Measurements from ENCODE around the gene GALNT17.

GALNT17 gene

DNA sequence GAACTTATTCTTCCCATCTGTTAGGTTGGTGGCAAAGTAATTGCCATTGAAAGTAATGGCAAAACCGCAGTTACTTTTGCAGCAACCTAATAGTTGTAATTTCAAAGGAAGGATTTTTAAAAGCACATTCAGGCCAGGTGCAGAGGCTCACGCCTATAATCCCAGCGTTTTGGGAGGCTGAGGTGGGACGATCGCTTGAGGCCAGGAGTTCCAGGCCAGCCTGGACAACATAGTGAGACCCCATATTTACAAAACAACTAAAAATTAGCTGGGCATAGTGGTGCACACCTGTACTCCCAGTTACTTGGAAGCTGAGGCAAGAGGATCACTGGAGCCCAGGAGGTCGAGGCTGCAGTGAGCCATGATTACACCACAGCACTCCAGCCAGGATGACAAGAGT lies 374.9 kb downstream of the GALNT17 start:
- DNase-seq (ENCODE audit: extremely low spot score) = no peak
- TF ChIP-seq ARNT (IDR thresholded peaks at IDR 0.05) = no peak
- TF ChIP-seq SP1 (IDR thresholded peaks at IDR 0.05) = no peak
- no peak for TF ChIP-seq LEF1 (IDR thresholded peaks at IDR 0.05; ENCODE audit: borderline replicate concordance)
- no peak for TF ChIP-seq BHLHE40 (IDR thresholded peaks at IDR 0.05; ENCODE audit: borderline replicate concordance)
- TF ChIP-seq ZNF384 (IDR thresholded peaks at IDR 0.05) = no peak
- no peak for TF ChIP-seq SUZ12 (IDR thresholded peaks at IDR 0.05)
- no peak for TF ChIP-seq NFRKB (IDR thresholded peaks at IDR 0.05)
- TF ChIP-seq ELF4 (IDR thresholded peaks at IDR 0.05) = no peak
- no peak for TF ChIP-seq CTBP1 (IDR thresholded peaks at IDR 0.05; ENCODE audit: borderline replicate concordance)
- TF ChIP-seq, protein P1, sequence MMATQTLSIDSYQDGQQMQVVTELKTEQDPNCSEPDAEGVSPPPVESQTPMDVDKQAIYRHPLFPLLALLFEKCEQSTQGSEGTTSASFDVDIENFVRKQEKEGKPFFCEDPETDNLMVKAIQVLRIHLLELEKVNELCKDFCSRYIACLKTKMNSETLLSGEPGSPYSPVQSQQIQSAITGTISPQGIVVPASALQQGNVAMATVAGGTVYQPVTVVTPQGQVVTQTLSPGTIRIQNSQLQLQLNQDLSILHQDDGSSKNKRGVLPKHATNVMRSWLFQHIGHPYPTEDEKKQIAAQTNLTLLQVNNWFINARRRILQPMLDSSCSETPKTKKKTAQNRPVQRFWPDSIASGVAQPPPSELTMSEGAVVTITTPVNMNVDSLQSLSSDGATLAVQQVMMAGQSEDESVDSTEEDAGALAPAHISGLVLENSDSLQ (IDR thresholded peaks at IDR 0.05) = no peak
- CTCF ChIA-PET = no interaction called here
- POLR2A ChIA-PET = no interaction called here

DNA sequence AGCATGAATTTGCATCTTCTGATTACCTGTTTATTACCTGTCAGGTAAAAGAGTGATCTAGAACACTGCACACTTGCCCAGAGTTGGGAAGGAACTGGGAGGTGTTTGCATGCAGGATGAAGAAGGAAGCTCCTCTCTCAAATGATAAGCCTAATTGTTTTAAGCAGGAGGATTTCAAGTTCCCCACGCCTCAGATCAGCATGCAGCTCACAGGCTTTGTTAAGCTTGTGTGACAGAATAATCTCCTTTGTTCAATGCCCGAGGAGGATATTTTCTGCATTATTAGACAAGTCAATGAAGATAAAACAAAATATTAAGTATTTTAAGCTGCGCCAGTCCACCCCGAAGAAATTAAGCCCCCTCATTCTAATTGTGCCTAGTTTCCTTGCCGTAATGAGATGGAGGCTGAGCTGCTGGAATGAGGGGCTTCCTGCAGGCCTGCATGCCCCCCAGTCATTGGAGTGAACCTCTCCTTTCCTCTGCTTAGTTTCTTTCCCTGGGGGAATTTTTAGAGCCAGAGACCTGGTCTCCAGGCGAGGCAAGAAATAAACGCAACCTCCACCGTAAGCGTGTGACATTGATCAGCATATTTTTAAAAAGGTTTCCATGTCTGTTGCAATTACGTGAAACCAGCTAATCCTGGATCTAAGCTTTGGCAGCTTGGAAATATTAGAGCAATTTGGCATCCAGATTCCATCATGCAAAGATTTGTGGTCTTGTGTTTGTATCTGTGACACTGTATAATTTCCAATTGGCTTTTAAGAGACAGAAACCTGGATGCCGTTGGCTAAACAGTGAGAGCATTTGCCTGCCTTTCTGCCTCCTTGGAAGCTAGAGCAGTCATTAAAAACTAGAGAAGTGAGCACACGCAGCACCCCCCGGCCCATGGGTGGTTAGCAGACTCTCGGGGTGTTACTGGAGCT lies 376.0 kb downstream of the GALNT17 start:
- DNase-seq (ENCODE audit: extremely low spot score) = no peak
- no peak for TF ChIP-seq CTBP1 (IDR thresholded peaks at IDR 0.05; ENCODE audit: borderline replicate concordance)
- TF ChIP-seq ZNF384 (IDR thresholded peaks at IDR 0.05) = no peak
- TF ChIP-seq FOXM1 (IDR thresholded peaks at IDR 0.05; ENCODE audit: borderline replicate concordance) = no peak
- TF ChIP-seq SUZ12 (IDR thresholded peaks at IDR 0.05) = no peak
- TF ChIP-seq, protein P1 (IDR thresholded peaks at IDR 0.05) = no peak
- TF ChIP-seq SP1 (IDR thresholded peaks at IDR 0.05) = no peak
- TF ChIP-seq L3MBTL2 (conservative IDR thresholded peaks at IDR 0.05) = no peak
- no peak for TF ChIP-seq ELF4 (IDR thresholded peaks at IDR 0.05)
- TF ChIP-seq FOXA1 (IDR thresholded peaks at IDR 0.05) = no peak
- no peak for TF ChIP-seq BHLHE40 (IDR thresholded peaks at IDR 0.05; ENCODE audit: borderline replicate concordance)
- TF ChIP-seq FOXK2 (IDR thresholded peaks at IDR 0.05) = no peak
- CTCF ChIA-PET = interaction anchor here (0.6 kb wide), 1 partner anchor 231 kb away, joined by 4 read pairs; no protein-coding TSS in a partner anchor
- POLR2A ChIA-PET = no interaction called here

DNA sequence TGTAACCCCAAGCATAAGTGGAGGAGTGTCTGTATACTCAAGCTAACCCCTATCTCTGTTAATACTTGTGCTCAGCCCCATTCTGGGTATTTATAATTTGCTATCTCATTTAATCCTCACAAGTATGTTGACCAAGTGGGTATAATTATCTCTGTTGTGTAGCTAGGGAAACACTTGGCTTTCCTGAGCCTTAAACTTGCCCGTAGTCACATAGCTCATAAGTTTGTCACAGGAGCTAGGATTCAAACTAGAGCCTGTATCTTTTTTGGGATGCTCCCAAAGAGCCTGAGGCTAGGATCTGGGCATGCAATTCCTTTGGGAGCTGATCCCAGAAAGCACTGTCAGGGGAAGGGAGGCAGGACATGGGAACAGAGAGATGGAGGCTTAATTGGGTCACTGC lies 377.4 kb downstream of the GALNT17 start:
- ChIA-PET CTCF (no interaction called here), POLR2A (no interaction called here)
- DNase-seq (ENCODE audit: extremely low spot score) = no peak
- no peak for TF ChIP-seq FOXK2 (IDR thresholded peaks at IDR 0.05)

DNA sequence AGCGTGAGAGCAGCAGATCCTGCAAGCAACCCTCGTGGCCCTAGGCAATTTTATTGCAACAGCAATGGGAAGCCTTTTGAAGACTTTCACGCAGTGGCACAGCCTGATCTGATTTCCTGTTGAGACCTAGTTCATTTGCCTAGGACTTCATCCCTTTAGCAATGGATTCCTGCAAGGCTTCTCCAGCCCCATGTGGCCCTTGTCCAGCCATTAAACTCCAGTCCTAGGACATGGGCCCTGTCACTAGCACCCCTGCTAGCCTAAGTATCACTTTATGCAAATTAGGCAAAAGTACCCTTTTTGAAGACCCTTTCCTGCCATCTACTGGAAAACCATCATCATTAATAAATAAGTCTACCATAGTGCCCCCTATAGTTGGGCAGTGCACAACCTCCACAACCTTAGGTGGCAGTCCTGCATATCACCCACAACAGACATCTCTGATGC lies 379.4 kb downstream of the GALNT17 start:
- TF ChIP-seq TARDBP (IDR thresholded peaks at IDR 0.05) = no peak
- TF ChIP-seq FOXM1 (IDR thresholded peaks at IDR 0.05; ENCODE audit: borderline replicate concordance) = no peak
- no peak for TF ChIP-seq L3MBTL2 (conservative IDR thresholded peaks at IDR 0.05)
- TF ChIP-seq ARNT (IDR thresholded peaks at IDR 0.05) = no peak
- ChIA-PET CTCF (no interaction called here), POLR2A (no interaction called here)
- DNase-seq (ENCODE audit: extremely low spot score) = no peak

DNA sequence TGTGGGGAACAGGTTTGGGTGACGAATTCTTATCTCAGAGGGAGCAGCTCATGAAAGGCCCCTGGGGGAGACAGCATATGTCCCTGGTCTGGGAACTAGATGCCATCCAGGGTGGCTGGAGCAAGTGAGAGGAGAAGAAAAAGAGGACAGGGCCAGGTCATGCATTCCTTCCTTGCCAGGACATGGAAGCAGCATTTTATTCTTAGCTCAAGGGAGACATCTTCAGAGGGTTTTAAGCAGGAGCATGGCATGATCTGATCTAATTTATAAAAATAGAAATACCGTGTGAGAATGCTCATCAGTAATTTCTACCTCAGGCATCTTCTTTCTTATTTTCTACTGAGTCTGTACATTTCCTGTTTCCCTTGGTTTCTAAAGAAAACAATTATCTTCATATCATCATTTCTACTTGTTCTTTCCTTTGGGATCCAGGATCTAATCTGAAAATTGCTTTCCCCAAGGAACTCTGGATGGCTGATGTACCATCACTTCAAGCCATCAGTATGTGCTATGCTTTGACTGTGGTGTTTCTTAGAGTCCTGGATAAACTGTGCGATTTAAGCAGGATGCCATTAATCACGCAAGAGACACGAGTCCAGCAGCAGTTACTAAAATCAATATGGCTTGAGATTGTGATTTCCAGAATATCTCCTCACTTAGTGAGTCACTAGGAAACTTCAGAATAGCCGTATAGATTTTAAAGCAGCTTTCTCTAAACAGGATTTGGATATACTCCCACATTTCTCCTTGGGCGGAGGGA lies 386.2 kb downstream of the GALNT17 start:
- DNase-seq (ENCODE audit: extremely low spot score) = no peak
- TF ChIP-seq BHLHE40 (IDR thresholded peaks at IDR 0.05; ENCODE audit: borderline replicate concordance) = no peak
- TF ChIP-seq NFRKB (IDR thresholded peaks at IDR 0.05) = no peak
- no peak for TF ChIP-seq SUZ12 (IDR thresholded peaks at IDR 0.05)
- no peak for TF ChIP-seq HDGF (IDR thresholded peaks at IDR 0.05; ENCODE audit: borderline replicate concordance)
- TF ChIP-seq ELF4 (IDR thresholded peaks at IDR 0.05) = no peak
- TF ChIP-seq TARDBP (IDR thresholded peaks at IDR 0.05) = no peak
- no peak for TF ChIP-seq FOXK2 (IDR thresholded peaks at IDR 0.05)
- TF ChIP-seq ZNF384 (IDR thresholded peaks at IDR 0.05) = no peak
- no peak for TF ChIP-seq SP1 (IDR thresholded peaks at IDR 0.05)
- ChIA-PET POLR2A (no interaction called here), CTCF (no interaction called here)

DNA sequence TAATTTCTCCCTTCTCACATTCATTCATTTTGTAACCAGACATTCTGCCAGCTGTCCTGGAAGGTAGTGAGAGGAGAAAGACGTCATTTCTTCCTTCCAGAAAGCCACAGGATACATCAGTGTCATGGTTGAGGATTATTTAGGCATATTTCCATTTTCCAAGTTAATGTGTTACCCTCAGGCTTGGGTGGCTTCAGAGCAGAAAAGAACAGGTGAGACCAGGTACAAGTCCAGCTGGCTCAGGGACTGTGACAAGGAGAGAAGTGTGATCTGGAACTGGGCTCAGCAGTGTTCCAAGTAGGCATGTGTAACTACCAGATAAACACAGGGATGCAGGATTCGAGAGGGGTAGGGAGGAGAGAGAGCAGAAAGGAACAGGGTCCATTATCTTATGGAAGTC lies 386.9 kb downstream of the GALNT17 start:
- CTCF ChIA-PET = no interaction called here
- DNase-seq (ENCODE audit: extremely low spot score) = no peak
- TF ChIP-seq ZNF384 (IDR thresholded peaks at IDR 0.05) = no peak
- TF ChIP-seq HDGF (IDR thresholded peaks at IDR 0.05; ENCODE audit: borderline replicate concordance) = no peak
- TF ChIP-seq TARDBP (IDR thresholded peaks at IDR 0.05) = no peak
- TF ChIP-seq SUZ12 (IDR thresholded peaks at IDR 0.05) = no peak
- TF ChIP-seq ELF4 (IDR thresholded peaks at IDR 0.05) = no peak
- no peak for TF ChIP-seq FOXA1 (IDR thresholded peaks at IDR 0.05)
- TF ChIP-seq FOXK2 (IDR thresholded peaks at IDR 0.05) = no peak
- TF ChIP-seq SP1 (IDR thresholded peaks at IDR 0.05) = no peak
- TF ChIP-seq FOXM1 (IDR thresholded peaks at IDR 0.05; ENCODE audit: borderline replicate concordance) = no peak
- TF ChIP-seq ARNT (IDR thresholded peaks at IDR 0.05) = no peak
- TF ChIP-seq, protein P1 (IDR thresholded peaks at IDR 0.05) = no peak
- TF ChIP-seq LEF1 (IDR thresholded peaks at IDR 0.05; ENCODE audit: borderline replicate concordance) = no peak
- POLR2A ChIA-PET = no interaction called here
